Erythroblast (primary cell): ENCODE measurements around the gene POM121.
"Not testable (repeated sequence)": the region's sequence is repeated elsewhere in the genome, so short reads cannot be mapped to it uniquely, and the experiment has no call there.

Source experiments
- GATA1 ChIP-seq: IDR thresholded peaks from 2 replicates; pipeline ENCODE4 v1.6.1; 2011; ENCODE audit warnings: low read depth, mild to moderate bottlenecking, control low read depth, low read length, moderate library complexity
- POLR2A ChIP-seq: IDR thresholded peaks from 2 replicates; pipeline ENCODE4 v1.6.1; 2011; ENCODE audit warnings: mild to moderate bottlenecking, low read length

GRCh38 chr7:72974781-72975180 is 49.9 kb downstream of the POM121 start:
- not testable (repeated sequence) for TF ChIP-seq POLR2A, GATA1
